ENCODE data around the gene PRDM16.

- TF ChIP-seq, protein P1, sequence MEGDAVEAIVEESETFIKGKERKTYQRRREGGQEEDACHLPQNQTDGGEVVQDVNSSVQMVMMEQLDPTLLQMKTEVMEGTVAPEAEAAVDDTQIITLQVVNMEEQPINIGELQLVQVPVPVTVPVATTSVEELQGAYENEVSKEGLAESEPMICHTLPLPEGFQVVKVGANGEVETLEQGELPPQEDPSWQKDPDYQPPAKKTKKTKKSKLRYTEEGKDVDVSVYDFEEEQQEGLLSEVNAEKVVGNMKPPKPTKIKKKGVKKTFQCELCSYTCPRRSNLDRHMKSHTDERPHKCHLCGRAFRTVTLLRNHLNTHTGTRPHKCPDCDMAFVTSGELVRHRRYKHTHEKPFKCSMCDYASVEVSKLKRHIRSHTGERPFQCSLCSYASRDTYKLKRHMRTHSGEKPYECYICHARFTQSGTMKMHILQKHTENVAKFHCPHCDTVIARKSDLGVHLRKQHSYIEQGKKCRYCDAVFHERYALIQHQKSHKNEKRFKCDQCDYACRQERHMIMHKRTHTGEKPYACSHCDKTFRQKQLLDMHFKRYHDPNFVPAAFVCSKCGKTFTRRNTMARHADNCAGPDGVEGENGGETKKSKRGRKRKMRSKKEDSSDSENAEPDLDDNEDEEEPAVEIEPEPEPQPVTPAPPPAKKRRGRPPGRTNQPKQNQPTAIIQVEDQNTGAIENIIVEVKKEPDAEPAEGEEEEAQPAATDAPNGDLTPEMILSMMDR (IDR thresholded peaks at IDR 0.05; ENCODE audit: poor library complexity, severe bottlenecking), result no peak
- TF ChIP-seq REST (IDR thresholded peaks at IDR 0.05; ENCODE audit: borderline replicate concordance), result no peak
- TF ChIP-seq POLR2AphosphoS5 (IDR thresholded peaks at IDR 0.05), result no peak
- TF ChIP-seq EP300 (conservative IDR thresholded peaks at IDR 0.05; ENCODE audit: poor library complexity, severe bottlenecking), result no peak
- TF ChIP-seq EZH2 (IDR thresholded peaks at IDR 0.05; ENCODE audit: borderline replicate concordance, insufficient read depth, low read length, poor library complexity, severe bottlenecking), result no peak
- TF ChIP-seq RAD21 (conservative IDR thresholded peaks at IDR 0.05), result no peak
These were observed 198.7 kb downstream of the PRDM16 start for GRCh38 chr1:3267550-3268270.

Data from neural cell (in vitro differentiated cells).